ENCODE results near the gene CDAN1.
"Not testable (repeated sequence)": the region's sequence is repeated elsewhere in the genome, so short reads cannot be mapped to it uniquely, and the experiment has no call there.

CDAN1 gene

DNA sequence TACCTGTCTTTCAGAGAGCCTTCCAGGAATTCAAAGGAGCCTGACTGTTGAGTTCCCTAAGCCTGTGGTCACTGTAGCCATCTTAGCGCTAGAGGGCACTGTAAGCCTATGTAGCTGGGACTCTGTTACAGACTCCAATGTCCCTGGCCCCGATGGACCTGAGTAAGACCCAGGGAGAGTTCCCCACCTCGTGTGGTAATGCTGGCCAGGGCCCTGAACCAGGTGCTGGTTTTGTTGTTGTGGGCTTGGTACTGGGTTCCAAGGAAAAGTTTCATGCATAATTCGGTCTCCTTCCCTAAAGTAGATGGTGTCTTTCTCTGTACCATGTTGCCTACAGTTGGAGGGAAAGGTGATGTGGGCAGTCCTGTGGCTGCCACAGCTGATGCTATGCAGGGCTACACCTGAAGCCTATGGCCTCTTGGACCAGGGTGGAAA lies 32.4 kb downstream of the CDAN1 start:
- peak; percentile 35 for DNase-seq

DNA sequence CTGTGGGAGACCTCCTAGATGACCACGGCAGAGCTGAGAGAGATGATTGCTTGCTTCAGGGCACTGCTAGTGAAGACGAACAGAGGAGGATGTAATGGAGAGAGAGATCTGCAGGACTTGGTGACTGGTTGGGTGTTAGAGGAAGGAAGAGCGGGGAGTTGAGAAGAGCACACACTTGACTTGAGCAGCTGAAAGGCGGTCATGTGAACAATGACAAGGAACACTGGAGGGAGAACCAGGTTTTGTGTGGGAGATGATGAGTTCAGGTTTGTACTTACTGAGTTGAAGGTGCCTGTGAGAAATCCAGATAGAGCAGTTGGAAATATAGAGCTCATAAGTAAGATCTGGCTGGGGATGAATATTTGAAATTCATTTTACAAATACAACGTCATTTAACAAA lies 40.3 kb downstream of the CDAN1 start:
- no peak for DNase-seq

DNA sequence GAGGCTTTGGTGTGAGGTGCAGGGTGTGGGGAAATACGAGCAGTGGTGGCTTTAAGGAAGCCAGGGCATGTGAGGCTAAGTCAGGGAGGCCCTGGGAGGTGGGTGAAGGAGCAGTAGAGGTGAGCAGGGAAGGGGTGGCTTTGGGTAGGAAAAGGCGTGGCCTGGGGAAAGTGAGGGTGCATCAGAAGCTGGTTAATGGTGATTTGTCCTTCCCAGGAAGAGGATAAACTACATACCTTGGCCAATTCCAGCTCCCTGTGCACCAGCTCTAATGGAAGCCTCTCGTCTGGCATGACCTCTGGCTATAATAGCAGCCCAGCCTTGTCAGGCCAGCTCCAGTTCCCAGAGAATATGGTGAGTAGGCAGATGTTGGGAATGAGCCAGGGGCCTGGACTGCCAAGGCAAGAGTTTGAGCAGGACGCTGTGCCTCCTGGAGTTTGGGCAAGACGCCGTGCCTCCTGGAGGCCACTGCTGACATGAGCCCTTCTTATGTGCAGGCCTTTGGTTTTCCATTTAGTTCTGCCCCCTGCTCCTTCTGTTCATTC lies 41.3 kb downstream of the CDAN1 start:
- no peak for DNase-seq

DNA sequence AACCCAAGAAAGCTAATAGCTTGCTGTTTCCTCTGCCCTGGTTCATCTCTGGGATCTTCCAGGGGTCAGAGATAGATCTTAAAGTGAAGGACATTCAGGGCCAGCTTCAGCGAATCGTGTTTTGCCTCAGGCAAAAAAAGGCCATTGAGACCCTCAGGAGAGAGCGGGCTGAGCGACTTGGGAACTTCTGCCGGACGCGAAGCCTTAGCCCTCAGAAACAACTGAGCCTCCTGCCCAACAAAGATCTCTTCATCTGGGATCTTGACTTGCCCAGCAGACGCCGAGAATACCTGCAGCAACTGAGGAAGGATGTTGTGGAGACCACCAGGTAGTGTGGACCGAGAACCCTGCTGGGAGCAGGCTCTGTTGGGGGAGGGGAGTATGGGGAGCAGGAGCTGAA lies 42.5 kb downstream of the CDAN1 start:
- no peak for DNase-seq

DNA sequence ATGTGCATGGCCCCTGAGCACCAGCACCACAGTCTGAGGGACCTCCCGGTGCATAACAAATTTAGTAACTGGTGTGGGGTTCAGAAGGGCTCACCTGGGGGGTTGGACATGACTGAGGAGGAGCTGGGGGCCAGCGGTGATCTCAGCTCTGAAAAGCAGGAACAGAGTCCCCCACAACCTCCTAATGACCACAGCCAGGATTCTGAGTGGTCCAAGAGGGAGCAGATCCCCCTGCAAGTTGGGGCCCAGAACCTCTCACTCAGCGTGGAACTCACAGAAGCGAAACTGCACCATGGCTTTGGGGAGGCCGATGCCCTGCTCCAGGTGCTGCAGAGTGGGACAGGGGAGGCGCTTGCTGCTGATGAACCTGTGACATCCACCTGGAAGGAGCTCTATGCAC lies 43.0 kb downstream of the CDAN1 start:
- no peak for DNase-seq

DNA sequence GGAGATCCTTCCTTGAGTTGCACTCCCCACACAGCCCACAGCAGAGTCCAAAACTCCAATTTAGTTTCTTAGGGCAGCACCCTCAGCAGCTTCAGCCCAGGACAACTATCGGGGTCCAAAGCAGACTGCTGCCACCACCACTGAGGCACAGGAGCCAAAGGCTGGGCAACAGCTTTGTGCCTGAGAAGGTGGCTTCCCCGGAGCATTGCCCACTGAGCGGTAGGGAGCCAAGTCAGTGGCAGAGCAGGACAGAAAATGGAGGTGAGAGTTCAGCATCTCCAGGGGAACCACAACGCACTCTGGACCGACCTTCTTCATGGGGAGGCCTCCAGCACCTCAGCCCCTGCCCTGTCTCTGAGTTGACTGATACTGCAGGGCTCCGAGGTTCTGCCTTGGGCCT lies 43.4 kb downstream of the CDAN1 start:
- no peak for DNase-seq

DNA sequence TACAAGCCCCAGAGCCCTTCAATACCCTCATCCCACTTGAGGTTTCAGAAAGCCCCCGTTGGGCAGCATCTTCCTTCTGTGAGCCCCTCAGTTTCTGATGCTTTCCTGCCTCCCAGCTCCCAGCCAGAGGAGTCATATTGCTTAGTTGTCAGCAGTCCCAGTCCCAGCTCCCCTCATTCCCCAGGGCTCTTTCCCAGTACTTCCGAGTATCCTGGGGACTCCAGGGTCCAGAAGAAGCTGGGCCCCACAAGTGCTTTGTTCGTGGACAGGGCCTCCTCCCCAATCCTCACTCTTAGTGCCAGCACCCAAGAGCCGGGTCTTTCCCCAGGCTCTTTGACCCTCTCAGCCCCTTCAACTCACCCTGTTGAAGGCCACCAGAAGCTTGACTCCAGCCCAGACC lies 43.9 kb downstream of the CDAN1 start:
- DNase-seq = no peak

DNA sequence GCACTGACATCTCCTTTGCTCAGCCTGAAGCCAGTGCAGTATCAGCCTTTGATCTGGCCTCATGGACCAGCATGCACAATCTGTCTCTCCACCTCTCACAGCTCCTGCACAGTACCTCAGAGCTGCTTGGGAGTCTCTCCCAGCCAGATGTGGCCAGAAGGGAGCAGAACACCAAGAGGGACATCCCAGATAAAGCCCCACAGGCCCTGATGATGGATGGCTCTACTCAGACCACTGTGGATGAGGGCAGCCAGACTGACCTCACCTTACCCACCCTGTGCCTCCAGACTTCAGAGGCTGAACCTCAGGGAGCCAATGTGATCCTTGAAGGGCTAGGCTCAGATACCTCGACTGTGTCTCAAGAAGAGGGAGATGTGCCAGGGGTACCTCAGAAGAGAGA lies 44.4 kb downstream of the CDAN1 start:
- no peak for DNase-seq

DNA sequence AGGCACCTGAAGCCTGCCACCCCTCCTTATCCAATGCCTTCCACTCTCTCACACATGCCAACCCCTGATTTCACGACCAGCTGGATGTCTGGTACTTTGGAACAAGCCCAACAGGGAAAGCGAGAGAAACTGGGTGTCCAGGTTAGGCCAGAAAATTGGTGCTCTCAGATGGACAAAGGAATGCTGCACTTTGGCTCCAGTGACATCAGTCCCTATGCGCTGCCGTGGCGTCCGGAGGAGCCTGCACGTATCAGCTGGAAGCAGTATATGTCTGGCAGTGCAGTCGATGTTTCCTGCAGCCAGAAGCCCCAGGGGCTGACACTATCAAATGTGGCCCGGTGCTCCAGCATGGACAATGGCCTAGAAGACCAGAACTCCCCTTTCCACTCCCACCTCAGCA lies 45.2 kb downstream of the CDAN1 start:
- DNase-seq = no peak

DNA sequence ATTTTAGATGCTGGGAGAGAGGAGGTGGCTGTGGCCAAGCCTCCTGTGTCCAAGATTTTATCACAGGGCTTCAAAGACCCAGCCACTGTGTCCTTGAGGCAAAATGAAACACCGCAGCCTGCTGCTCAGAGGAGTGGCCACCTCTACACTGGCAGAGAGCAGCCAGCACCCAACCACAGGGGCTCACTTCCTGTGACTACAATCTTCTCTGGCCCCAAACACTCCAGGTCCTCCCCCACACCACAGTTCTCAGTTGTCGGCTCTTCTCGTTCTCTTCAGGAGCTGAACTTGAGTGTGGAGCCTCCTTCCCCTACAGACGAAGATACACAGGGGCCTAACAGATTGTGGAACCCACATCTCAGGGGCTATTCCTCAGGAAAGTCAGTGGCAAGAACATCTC lies 45.6 kb downstream of the CDAN1 start:
- DNase-seq = no peak

DNA sequence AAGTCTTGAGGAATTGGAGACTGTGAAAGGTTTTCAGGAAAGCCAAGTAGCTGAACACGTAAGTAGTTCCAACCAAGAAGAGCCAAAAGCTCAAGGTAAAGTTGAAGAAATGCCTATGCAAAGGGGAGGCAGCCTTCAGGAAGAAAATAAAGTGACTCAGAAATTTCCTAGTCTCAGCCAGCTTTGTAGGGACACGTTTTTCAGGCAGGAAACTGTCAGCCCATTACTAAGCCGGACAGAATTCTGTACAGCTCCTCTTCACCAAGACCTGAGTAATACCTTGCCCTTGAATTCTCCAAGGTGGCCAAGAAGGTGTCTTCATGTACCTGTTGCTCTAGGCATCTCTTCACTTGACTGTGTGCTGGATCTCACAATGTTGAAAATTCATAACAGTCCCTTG lies 48.6 kb downstream of the CDAN1 start:
- DNase-seq = no peak

DNA sequence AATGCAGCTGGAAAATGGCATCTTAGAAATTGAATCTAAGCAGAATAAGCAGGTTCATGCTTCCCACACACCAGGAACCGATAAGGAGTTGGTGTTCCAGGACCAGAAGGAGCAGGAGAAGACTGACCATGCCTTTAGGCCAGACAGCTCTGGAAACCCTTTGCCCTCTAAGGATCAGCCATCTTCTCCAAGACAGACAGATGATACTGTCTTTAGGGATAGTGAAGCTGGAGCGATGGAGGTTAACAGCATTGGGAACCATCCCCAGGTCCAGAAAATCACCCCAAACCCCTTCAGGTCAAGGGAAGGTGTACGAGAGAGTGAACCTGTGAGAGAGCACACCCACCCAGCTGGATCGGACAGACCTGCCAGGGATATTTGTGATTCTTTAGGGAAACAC lies 49.2 kb downstream of the CDAN1 start:
- no peak for DNase-seq

DNA sequence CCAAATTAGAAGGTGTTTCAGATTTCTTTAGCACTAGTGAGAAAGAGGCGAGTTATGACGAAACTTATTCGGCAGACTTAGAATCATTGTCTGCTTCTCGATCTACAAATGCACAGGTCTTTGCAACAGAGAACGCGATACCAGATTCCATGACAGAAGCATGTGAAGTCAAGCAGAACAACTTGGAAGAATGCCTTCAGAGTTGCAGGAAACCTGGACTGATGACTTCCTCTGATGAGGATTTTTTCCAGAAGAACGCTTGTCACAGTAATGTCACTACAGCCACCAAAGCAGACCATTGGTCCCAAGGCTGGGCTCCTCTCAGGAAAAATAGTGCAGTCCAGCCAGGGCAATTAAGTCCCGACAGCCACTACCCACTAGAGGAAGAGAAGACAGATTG lies 50.6 kb downstream of the CDAN1 start:
- DNase-seq = no peak

DNA sequence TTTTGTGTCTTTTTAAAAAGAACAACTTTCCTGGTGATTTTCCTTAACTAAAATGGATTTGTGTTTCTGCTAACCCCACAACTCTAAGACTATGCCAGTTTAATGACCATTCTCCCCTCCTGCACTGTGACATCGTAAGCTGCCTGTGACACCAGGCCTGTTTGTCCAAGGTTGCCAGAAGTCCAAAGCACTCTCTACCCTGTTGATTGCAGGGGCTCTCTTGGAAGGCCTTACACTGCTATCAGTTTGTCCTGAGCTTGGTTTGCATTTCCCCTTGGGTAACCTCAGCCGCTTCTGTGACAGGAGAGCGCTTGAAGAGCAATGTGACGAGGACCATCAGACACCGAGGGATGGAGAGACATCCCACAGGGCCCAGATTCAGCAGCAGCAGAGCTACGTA lies 55.8 kb downstream of the CDAN1 start:
- no peak for DNase-seq

DNA sequence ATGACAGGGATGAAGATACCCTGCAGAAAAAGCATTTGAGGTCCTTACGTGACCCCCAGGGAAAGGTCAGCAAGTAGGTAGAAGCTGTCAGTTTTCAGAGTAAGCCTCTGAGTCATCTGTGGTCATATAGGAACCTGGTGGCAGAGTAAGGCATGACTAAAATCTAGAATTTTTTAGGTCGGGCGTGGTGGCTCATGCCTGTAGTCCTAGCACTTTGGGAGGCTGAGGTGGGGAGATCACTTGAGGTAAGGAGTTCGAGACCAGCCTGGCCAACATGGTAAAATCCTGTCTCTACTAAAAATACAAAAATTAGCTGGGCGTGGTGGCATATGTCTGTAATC lies 56.8 kb downstream of the CDAN1 start:
- DNase-seq = not testable (repeated sequence)

DNA sequence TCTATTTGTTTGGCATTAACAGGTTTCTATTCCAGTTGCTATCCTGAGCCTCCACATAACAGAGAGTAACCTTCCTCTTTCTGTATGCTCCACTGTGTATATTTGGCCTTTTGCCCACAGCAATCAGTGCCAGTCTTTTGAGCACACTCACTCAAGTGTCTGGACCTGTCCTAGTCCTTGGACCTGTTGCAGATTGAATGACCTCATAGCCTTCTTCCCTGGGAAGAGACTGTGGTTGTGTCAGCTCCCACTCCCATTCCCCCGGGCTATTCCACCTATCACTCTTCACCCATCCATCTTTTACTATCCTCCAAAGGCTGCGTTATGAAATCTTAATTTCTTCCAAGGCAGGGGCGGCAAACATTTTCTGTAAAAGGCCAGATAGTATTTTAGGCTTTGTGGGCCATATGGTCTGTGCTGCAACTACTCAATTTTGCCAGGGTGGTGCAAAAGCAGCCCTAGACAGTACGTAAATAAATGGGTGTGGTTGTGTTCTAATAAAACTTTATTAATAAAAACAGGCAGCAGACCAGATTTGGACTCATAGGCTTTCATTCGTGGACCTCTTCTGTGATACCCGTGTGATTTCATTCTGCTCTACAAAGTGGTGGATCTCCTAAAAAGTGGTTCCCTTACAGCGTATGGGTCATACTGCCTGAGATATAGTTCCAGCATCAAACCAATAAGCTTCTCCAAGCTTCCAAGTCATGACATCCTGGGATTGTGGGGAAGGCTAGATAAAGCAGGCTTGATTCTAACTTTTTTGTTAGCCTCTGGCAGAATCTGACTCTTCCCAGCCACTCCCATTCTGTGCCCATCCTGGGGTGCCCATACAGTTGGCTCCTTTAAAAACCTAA lies 57.4 kb downstream of the CDAN1 start:
- DNase-seq = no peak

DNA sequence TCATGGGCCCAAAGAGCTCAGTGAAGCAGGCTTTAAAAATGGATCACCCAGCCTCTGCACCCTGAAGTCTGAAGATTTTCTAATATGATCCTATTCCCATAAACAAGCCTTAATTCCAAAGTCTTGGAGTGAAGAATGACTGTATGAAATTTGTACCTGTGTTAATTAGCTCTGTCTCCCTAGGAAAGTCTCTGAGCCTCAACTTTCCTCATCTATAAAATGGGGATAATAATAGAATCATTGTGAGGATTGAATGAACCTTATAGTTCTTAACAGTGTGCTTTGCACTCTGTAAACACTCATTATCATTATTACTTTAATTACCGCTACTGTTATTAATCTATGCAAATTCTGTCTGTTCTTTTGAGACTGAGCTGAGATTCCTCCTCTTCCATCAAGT lies 61.9 kb downstream of the CDAN1 start:
- DNase-seq = no peak

DNA sequence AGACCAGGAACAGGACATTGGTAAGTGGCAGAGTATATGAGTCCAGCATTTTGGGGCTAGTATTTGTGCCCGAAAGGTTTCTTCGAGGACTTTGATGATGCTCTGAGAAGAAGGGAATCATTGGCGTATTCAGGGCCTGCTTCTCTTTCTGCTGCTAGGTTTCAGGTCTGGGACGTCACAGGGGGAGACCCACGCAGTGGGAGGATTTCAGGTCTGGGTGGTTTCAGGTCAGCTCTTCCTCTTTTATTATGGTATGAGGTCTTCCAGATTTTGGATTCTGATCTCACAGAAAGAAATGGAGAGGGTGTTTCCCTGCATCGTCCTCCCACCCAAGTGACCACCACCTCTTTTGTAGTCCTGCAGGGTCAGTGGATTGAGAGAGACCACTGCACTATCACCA lies 62.5 kb downstream of the CDAN1 start:
- no peak for DNase-seq
